ENCODE results near the gene TTC32. TPM values are rescaled to one million over a fixed set of nuclear protein-coding genes. Genes with fewer than 3 reads are reported as not detected.

Gene TTC32
- total and polyA plus RNA-seq, 2 of the 4 experiments (the other 2 are of a cell fraction), result 1.1 to 3.9 TPM

- H3K4me2 ChIP-seq (ENCODE audit: low read depth, low read length), result no peak overlapping the region
- no peak overlapping the region for H3K9ac ChIP-seq (ENCODE audit: low read depth, low read length)
- no TSS peak for BruUV-seq (replicated peaks)
- no peak overlapping the region for H4K8ac ChIP-seq (ENCODE audit: low read depth in 2 of 2, low read length in 2 of 2)
- ChIA-PET CTCF (no interaction called here), POLR2A (ENCODE audit: unreplicated experiment) (no interaction called here)
- H3K23ac ChIP-seq (ENCODE audit: low read depth, low read length), result no peak overlapping the region
- no peak overlapping the region for H2BK20ac ChIP-seq (ENCODE audit: low read depth, low read length)
- ATAC-seq (ENCODE audit: low read depth) (no peak), DNase-seq (no peak)
- dilution Hi-C loops (cut with HindIII; ENCODE audit: low sequenced_read_pairs, unreplicated experiment) (no loop called here), intact Hi-C loops (cut with micrococcal nuclease) (no loop called here), in situ Hi-C loops (cut with MboI; ENCODE audit: low sequenced_read_pairs) (loop anchor here (10.0 kb wide), 2 partner anchors 170 to 1420 kb away; no protein-coding TSS in a partner anchor)
- no peak overlapping the region for H4K5ac ChIP-seq (ENCODE audit: low read depth, low read length)
- no peak overlapping the region for H3K56ac ChIP-seq (ENCODE audit: extremely low read depth, insufficient read depth, low read length)
- no peak overlapping the region for H3K4me3 ChIP-seq (ENCODE audit: insufficient read depth, low read depth, low read length)
- no peaks in the 10 kb centered on the region for H3K36me3 ChIP-seq (ENCODE audit: control insufficient read depth, insufficient read depth, low read length)
- H2BK120ac ChIP-seq (ENCODE audit: low read depth, low read length), result no peak overlapping the region
- H2AK5ac ChIP-seq (ENCODE audit: low read depth, low read length), result no peak overlapping the region
- H3K79me1 ChIP-seq (ENCODE audit: low read depth in 1 of 2, low read length in 2 of 2), result no peaks in the 10 kb centered on the region
- H3K4me1 ChIP-seq (ENCODE audit: control insufficient read depth, insufficient read depth, low read length), result peaks cover 3% of the 10 kb centered on the region
- WGBS, 2 experiments (ENCODE audit: extremely low coverage in 2 of 2, insufficient read length in 1 of 2), result 94% methylated on average over 3 of the region's 20 CpGs; no CpG with 5 or more reads in 1 of the 2 experiments
- H4K20me1 ChIP-seq (ENCODE audit: insufficient read depth, low read length), result no peaks in the 10 kb centered on the region
- H2AFZ ChIP-seq (replicated peaks; ENCODE audit: low read length, poor library complexity), result no peak overlapping the region
- no peaks in the 10 kb centered on the region; the same call in 1 of the 2 replicates for H3K27me3 ChIP-seq (ENCODE audit: control insufficient read depth, insufficient read depth, low read length)
- no peak overlapping the region for H2BK5ac ChIP-seq (ENCODE audit: low read depth, low read length, poor library complexity, severe bottlenecking)
- H3K14ac ChIP-seq (replicated peaks; ENCODE audit: low read depth, low read length), result no peak overlapping the region
- no peak overlapping the region for H2AK9ac ChIP-seq (replicated peaks; ENCODE audit: low read depth, low read length, poor library complexity)
- H2BK15ac ChIP-seq (ENCODE audit: low read depth, low read length), result no peak overlapping the region
- H3K18ac ChIP-seq (ENCODE audit: low read depth, low read length), result no peak overlapping the region
- H3K4ac ChIP-seq (ENCODE audit: low read depth, low read length), result no peak overlapping the region
- no peaks in the 10 kb centered on the region for H3K9me3 ChIP-seq (ENCODE audit: control insufficient read depth, insufficient read depth, low read length)
- H3K27ac ChIP-seq (ENCODE audit: insufficient read depth, low read length), result no peak overlapping the region
- no peak overlapping the region for H4K91ac ChIP-seq (ENCODE audit: insufficient read depth, low read depth, low read length)
- peaks cover 16% of the 10 kb centered on the region for H3K9me1 ChIP-seq (ENCODE audit: insufficient read depth, low read length)
- TF ChIP-seq ELK1 (IDR thresholded peaks at IDR 0.05; ENCODE audit: borderline replicate concordance, low read depth, low read length) (no peak), CEBPB (IDR thresholded peaks at IDR 0.05; ENCODE audit: low read depth, low read length) (no peak), FOS (IDR thresholded peaks at IDR 0.05; ENCODE audit: low read depth, low read length) (no peak), BHLHE40 (IDR thresholded peaks at IDR 0.05; ENCODE audit: low read depth, low read length) (no peak), POLR2A (IDR thresholded peaks at IDR 0.05; ENCODE audit: low read depth, low read length) (no peak), MAFK (IDR thresholded peaks at IDR 0.05; ENCODE audit: low read depth, low read length) (no peak), MAZ (IDR thresholded peaks at IDR 0.05; ENCODE audit: borderline replicate concordance, low read depth, low read length) (no peak), NFE2L2 (IDR thresholded peaks at IDR 0.05; ENCODE audit: low read depth, low read length) (no peak), RAD21 (IDR thresholded peaks at IDR 0.05; ENCODE audit: low read length) (no peak), RCOR1 (IDR thresholded peaks at IDR 0.05; ENCODE audit: insufficient replicate concordance, low read length) (no peak), RFX5 (IDR thresholded peaks at IDR 0.05; ENCODE audit: low read depth, low read length) (no peak), CHD1 (IDR thresholded peaks at IDR 0.05; ENCODE audit: low read depth, low read length) (no peak), MXI1 (IDR thresholded peaks at IDR 0.05; ENCODE audit: borderline replicate concordance, low read depth, low read length) (no peak)
- TF ChIP-seq, protein P1, sequence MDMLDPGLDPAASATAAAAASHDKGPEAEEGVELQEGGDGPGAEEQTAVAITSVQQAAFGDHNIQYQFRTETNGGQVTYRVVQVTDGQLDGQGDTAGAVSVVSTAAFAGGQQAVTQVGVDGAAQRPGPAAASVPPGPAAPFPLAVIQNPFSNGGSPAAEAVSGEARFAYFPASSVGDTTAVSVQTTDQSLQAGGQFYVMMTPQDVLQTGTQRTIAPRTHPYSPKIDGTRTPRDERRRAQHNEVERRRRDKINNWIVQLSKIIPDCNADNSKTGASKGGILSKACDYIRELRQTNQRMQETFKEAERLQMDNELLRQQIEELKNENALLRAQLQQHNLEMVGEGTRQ (IDR thresholded peaks at IDR 0.05; ENCODE audit: low read depth, low read length), result no peak
- TF ChIP-seq, protein P2, sequence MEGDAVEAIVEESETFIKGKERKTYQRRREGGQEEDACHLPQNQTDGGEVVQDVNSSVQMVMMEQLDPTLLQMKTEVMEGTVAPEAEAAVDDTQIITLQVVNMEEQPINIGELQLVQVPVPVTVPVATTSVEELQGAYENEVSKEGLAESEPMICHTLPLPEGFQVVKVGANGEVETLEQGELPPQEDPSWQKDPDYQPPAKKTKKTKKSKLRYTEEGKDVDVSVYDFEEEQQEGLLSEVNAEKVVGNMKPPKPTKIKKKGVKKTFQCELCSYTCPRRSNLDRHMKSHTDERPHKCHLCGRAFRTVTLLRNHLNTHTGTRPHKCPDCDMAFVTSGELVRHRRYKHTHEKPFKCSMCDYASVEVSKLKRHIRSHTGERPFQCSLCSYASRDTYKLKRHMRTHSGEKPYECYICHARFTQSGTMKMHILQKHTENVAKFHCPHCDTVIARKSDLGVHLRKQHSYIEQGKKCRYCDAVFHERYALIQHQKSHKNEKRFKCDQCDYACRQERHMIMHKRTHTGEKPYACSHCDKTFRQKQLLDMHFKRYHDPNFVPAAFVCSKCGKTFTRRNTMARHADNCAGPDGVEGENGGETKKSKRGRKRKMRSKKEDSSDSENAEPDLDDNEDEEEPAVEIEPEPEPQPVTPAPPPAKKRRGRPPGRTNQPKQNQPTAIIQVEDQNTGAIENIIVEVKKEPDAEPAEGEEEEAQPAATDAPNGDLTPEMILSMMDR (conservative IDR thresholded peaks at IDR 0.05; ENCODE audit: low read depth, low read length), result no peak
These were observed 46.9 kb downstream of the TTC32 start for GRCh38 chr2:19854596-19855541.

All from IMR-90 (cell line).